Liver (tissue), 9 donors: ENCODE results near the gene PRR5L. TPM values are rescaled to one million over a fixed set of nuclear protein-coding genes. Genes with fewer than 3 reads are reported as not detected.

Experiments used
- DNase-seq: peaks from one replicate; pipeline ENCODE4 v3.0.0-alpha.2; 2017; ENCODE audit warnings: low spot score
- H3K27ac ChIP-seq, 2 donors: one replicate each; pipeline ENCODE4 v1.7.0; 2013; ENCODE audit warnings: inconsistent platforms in 2 of 2, low read length in 2 of 2, control low read depth in 1 of 2, low read depth in 1 of 2, mild to moderate bottlenecking in 1 of 2
- H3K27me3 ChIP-seq, 4 donors: one replicate each; pipeline versions ENCODE4 v1.6.1 to v1.7.0; 2013; ENCODE audit warnings: low read length in 3 of 4, inconsistent platforms in 1 of 4, mild to moderate bottlenecking in 1 of 4, moderate library complexity in 1 of 4; ENCODE audit not compliant: control insufficient read depth in 4 of 4, insufficient read depth in 4 of 4
- H3K36me3 ChIP-seq, 4 donors: one replicate each; pipeline versions ENCODE4 v1.6.1 to v1.7.0; 2013; ENCODE audit warnings: low read length in 3 of 4, mild to moderate bottlenecking in 3 of 4, low read depth in 1 of 4, moderate library complexity in 1 of 4; ENCODE audit not compliant: control insufficient read depth in 4 of 4, insufficient read depth in 3 of 4
- H3K4me1 ChIP-seq, 4 donors: one replicate each; pipeline versions ENCODE4 v1.6.1 to v1.7.0; 2013; ENCODE audit warnings: low read length in 3 of 4, mild to moderate bottlenecking in 3 of 4, moderate library complexity in 1 of 4; ENCODE audit not compliant: control insufficient read depth in 4 of 4, insufficient read depth in 4 of 4
- H3K4me3 ChIP-seq, 3 donors: one replicate each; pipeline versions ENCODE4 v1.6.1 to v1.7.0; 2013; ENCODE audit warnings: low read length in 3 of 3, control low read depth in 1 of 3, low read depth in 1 of 3, mild to moderate bottlenecking in 1 of 3
- H3K9ac ChIP-seq, 2 donors: one replicate each; pipeline ENCODE4 v1.7.0; 2013; ENCODE audit warnings: low read length in 2 of 2, mild to moderate bottlenecking in 2 of 2, moderate library complexity in 2 of 2, control low read depth in 1 of 2, low read depth in 1 of 2
- H3K9me3 ChIP-seq, 4 donors: one replicate each; pipeline versions ENCODE4 v1.6.1 to v1.7.0; 2013; ENCODE audit warnings: low read length in 3 of 4; ENCODE audit not compliant: control insufficient read depth in 4 of 4
- EGR1 ChIP-seq, 2 donors: IDR thresholded peaks; 2 replicates each; pipeline ENCODE4 v1.6.1; 2016 to 2018; ENCODE audit warnings: antibody characterized with exemption in 2 of 2, low read depth in 2 of 2
- FOXA1 ChIP-seq: IDR thresholded peaks from 2 replicates; pipeline ENCODE4 v1.6.1; 2016; ENCODE audit warnings: antibody characterized with exemption
- FOXA2 ChIP-seq: IDR thresholded peaks from 2 replicates; pipeline ENCODE4 v1.6.1; 2016; ENCODE audit warnings: antibody characterized with exemption
- GABPA ChIP-seq, 2 donors: IDR thresholded peaks in 1 of 2; conservative IDR thresholded peaks in 1 of 2; 2 replicates each; pipeline ENCODE4 v1.6.1; 2016; ENCODE audit warnings: antibody characterized with exemption in 2 of 2, mild to moderate bottlenecking in 1 of 2, moderate library complexity in 1 of 2
- HNF4A ChIP-seq, 2 donors: conservative IDR thresholded peaks; 2 replicates each; pipeline ENCODE4 v1.6.1; 2016; ENCODE audit warnings: antibody characterized with exemption in 2 of 2, mild to moderate bottlenecking in 2 of 2
- HNF4G ChIP-seq: IDR thresholded peaks from 2 replicates; pipeline ENCODE4 v1.6.1; 2016; ENCODE audit warnings: antibody characterized with exemption
- JUND ChIP-seq, 2 donors: IDR thresholded peaks; 2 replicates each; pipeline ENCODE4 v1.6.1; 2016; ENCODE audit warnings: antibody characterized with exemption in 2 of 2
- NR2F2 ChIP-seq: IDR thresholded peaks from 2 replicates; pipeline ENCODE4 v1.6.1; 2016; ENCODE audit warnings: antibody characterized with exemption
- RAD21 ChIP-seq, 2 donors: IDR thresholded peaks; 2 replicates each; pipeline ENCODE4 v1.6.1; 2016; ENCODE audit warnings: antibody characterized with exemption in 2 of 2, mild to moderate bottlenecking in 2 of 2
- RXRA ChIP-seq, 2 donors: IDR thresholded peaks; 2 replicates each; pipeline ENCODE4 v1.6.1; 2017 to 2018; ENCODE audit warnings: antibody characterized with exemption in 2 of 2, mild to moderate bottlenecking in 1 of 2
- SP1 ChIP-seq: IDR thresholded peaks from 2 replicates; pipeline ENCODE4 v1.6.1; 2018; ENCODE audit warnings: antibody characterized with exemption, mild to moderate bottlenecking
- TAF1 ChIP-seq: conservative IDR thresholded peaks from 2 replicates; pipeline ENCODE4 v1.6.1; 2016; ENCODE audit warnings: antibody characterized with exemption, mild to moderate bottlenecking
- YY1 ChIP-seq: IDR thresholded peaks from 2 replicates; pipeline ENCODE4 v1.6.1; 2016; ENCODE audit warnings: antibody characterized with exemption, mild to moderate bottlenecking
- WGBS: extraction: QIAGEN DNeasy Blood & Tissue Kit; methylation state at CpG from one replicate; pipeline ENCODE4 v1.1.7; 2013; 5-methylcytosine and 5-hydroxymethylcytosine counted together
- polyA plus RNA-seq, 2 donors: library from polyadenylated mRNA; stranded (reverse) in 1 of 2; unstranded in 1 of 2; fragments of 200-250 nt in 1 of 2; fragments of >200 nt in 1 of 2; fragmentation: Nextera tagmentation in 1 of 2; extraction: Ambion mirVana in 1 of 2; gene quantifications; one replicate each; pipeline versions ENCODE4 v1.2.1 to v1.2.3, GENCODE V29; 2013 to 2015
- total RNA-seq, 2 donors: library from RNA; depleted of rRNA; stranded (reverse); fragments of >200 nt; gene quantifications; one replicate each; pipeline ENCODE4 v1.2.3, GENCODE V29; 2014
- TF ChIP-seq, protein P1 (sequence below): IDR thresholded peaks from 2 replicates; pipeline ENCODE4 v1.6.1; 2016; ENCODE audit warnings: antibody characterized with exemption, mild to moderate bottlenecking
- TF ChIP-seq, protein P2 (sequence below): IDR thresholded peaks from 2 replicates; pipeline ENCODE4 v1.6.1; 2016; ENCODE audit warnings: antibody characterized with exemption
- TF ChIP-seq, protein P3 (sequence below): IDR thresholded peaks from 2 replicates; pipeline ENCODE4 v1.6.1; 2016; ENCODE audit warnings: antibody characterized with exemption
- TF ChIP-seq, protein P4 (sequence below): IDR thresholded peaks from 2 replicates; pipeline ENCODE4 v1.6.1; 2016; ENCODE audit warnings: antibody characterized with exemption
- TF ChIP-seq, protein P5 (sequence below): fragments of 150-350 bp; IDR thresholded peaks from 2 replicates; pipeline ENCODE4 v1.5.1; 2017; ENCODE audit warnings: improper control_type of control experiment, low read depth, low read length; ENCODE audit not compliant: missing input control
- donor health status: healthy.
- donor health status: healthy.
- donor health status: healthy.
- donor health status: healthy.
- donor health status: healthy.

Gene PRR5L
- total and polyA plus RNA-seq, 4 donors, result 1.2 to 8.5 (median 4.5) TPM

DNA sequence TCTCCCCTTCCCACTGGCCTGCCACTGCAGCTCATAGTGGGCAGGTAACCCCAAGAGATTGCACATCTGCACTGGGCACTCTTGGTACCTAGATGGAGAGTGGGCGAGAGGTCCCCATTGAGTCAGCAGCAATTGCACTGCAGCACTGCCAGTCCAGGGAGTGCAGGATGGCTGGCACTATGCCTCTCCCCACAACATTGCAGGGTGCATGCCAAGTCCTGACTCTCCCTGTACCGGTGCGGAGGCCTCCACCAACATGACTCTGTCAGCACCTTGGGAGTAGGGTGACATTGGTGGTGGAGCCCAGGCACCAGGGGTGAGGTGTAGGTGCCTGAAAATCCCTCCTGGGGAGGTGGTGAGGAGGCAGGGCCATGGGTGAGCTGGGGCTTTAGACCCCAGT is 131.8 kb downstream of the PRR5L start:
- Histone ChIP-seq H3K9me3 (no peaks in the 10 kb centered on the region), H3K4me3 (no peak overlapping the region), H3K36me3 (no peaks in the 10 kb centered on the region), H3K9ac (no peak overlapping the region), H3K27me3 (no peaks in the 10 kb centered on the region), H3K27ac (no peak overlapping the region), H3K4me1 (no peaks in the 10 kb centered on the region)
- TF ChIP-seq FOXA2 (no peak), YY1 (no peak), TAF1 (no peak), RXRA (IDR thresholded peaks at IDR 0.05) (no peak), JUND (IDR thresholded peaks at IDR 0.05) (no peak), SP1 (no peak), FOXA1 (no peak), NR2F2 (no peak), EGR1 (IDR thresholded peaks at IDR 0.05; ENCODE audit: low read depth in 2 of 2) (no peak), HNF4A (conservative IDR thresholded peaks at IDR 0.05) (no peak)
- TF ChIP-seq, protein P1, sequence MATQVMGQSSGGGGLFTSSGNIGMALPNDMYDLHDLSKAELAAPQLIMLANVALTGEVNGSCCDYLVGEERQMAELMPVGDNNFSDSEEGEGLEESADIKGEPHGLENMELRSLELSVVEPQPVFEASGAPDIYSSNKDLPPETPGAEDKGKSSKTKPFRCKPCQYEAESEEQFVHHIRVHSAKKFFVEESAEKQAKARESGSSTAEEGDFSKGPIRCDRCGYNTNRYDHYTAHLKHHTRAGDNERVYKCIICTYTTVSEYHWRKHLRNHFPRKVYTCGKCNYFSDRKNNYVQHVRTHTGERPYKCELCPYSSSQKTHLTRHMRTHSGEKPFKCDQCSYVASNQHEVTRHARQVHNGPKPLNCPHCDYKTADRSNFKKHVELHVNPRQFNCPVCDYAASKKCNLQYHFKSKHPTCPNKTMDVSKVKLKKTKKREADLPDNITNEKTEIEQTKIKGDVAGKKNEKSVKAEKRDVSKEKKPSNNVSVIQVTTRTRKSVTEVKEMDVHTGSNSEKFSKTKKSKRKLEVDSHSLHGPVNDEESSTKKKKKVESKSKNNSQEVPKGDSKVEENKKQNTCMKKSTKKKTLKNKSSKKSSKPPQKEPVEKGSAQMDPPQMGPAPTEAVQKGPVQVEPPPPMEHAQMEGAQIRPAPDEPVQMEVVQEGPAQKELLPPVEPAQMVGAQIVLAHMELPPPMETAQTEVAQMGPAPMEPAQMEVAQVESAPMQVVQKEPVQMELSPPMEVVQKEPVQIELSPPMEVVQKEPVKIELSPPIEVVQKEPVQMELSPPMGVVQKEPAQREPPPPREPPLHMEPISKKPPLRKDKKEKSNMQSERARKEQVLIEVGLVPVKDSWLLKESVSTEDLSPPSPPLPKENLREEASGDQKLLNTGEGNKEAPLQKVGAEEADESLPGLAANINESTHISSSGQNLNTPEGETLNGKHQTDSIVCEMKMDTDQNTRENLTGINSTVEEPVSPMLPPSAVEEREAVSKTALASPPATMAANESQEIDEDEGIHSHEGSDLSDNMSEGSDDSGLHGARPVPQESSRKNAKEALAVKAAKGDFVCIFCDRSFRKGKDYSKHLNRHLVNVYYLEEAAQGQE, result no peak
- TF ChIP-seq, protein P2, sequence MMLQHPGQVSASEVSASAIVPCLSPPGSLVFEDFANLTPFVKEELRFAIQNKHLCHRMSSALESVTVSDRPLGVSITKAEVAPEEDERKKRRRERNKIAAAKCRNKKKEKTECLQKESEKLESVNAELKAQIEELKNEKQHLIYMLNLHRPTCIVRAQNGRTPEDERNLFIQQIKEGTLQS, result no peak
- TF ChIP-seq, protein P3, sequence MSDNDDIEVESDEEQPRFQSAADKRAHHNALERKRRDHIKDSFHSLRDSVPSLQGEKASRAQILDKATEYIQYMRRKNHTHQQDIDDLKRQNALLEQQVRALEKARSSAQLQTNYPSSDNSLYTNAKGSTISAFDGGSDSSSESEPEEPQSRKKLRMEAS, result no peak
- TF ChIP-seq, protein P4, sequence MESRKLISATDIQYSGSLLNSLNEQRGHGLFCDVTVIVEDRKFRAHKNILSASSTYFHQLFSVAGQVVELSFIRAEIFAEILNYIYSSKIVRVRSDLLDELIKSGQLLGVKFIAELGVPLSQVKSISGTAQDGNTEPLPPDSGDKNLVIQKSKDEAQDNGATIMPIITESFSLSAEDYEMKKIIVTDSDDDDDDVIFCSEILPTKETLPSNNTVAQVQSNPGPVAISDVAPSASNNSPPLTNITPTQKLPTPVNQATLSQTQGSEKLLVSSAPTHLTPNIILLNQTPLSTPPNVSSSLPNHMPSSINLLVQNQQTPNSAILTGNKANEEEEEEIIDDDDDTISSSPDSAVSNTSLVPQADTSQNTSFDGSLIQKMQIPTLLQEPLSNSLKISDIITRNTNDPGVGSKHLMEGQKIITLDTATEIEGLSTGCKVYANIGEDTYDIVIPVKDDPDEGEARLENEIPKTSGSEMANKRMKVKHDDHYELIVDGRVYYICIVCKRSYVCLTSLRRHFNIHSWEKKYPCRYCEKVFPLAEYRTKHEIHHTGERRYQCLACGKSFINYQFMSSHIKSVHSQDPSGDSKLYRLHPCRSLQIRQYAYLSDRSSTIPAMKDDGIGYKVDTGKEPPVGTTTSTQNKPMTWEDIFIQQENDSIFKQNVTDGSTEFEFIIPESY, result no peak
- TF ChIP-seq, protein P5, sequence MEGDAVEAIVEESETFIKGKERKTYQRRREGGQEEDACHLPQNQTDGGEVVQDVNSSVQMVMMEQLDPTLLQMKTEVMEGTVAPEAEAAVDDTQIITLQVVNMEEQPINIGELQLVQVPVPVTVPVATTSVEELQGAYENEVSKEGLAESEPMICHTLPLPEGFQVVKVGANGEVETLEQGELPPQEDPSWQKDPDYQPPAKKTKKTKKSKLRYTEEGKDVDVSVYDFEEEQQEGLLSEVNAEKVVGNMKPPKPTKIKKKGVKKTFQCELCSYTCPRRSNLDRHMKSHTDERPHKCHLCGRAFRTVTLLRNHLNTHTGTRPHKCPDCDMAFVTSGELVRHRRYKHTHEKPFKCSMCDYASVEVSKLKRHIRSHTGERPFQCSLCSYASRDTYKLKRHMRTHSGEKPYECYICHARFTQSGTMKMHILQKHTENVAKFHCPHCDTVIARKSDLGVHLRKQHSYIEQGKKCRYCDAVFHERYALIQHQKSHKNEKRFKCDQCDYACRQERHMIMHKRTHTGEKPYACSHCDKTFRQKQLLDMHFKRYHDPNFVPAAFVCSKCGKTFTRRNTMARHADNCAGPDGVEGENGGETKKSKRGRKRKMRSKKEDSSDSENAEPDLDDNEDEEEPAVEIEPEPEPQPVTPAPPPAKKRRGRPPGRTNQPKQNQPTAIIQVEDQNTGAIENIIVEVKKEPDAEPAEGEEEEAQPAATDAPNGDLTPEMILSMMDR, result no peak
- 100% methylated on average over 3 of the region's 3 CpGs for WGBS
- DNase-seq, result no peak

DNA sequence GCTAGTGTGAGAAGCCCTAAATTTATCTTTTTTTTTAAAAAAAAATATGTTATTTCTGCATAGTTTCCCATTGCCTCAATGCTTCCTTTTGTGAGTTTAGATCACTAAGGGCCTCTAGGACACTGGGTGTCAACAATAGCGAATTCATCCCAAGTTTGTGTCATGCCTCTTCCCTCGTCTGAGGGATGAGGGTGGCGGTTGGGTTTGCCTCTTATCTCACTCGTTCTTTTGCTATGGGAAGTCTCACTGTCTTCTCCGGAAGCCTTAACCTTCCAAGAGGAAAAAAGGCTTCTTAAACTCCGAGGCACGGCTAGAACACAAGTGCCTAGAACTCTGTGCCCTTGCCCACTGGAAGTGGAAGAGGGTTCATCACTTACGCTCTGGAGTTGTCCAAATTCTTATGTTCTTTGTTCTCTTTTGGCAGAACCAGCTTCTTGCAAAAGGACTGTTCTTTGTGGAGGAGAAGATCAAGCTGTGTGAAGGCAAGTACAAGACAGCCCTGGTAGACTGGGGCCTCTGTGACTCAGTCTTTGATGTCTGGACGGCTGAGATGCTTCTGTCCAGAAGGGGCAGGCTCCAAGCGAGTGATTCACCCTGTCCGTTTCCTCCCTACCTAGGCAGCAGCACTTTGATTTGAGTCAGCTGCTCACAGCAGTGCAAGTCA is 135.5 kb downstream of the PRR5L start:
- no peak overlapping the region for H3K9ac ChIP-seq
- DNase-seq, result no peak
- H3K27me3 ChIP-seq, result no peaks in the 10 kb centered on the region
- H3K4me1 ChIP-seq, result no peaks in the 10 kb centered on the region
- H3K27ac ChIP-seq, result no peak overlapping the region
- no peaks in the 10 kb centered on the region for H3K36me3 ChIP-seq
- WGBS, result 78% methylated on average over 11 of the region's 11 CpGs
- no peak overlapping the region for H3K4me3 ChIP-seq
- H3K9me3 ChIP-seq, result no peaks in the 10 kb centered on the region
- TF ChIP-seq FOXA2 (no peak), GABPA (IDR thresholded peaks at IDR 0.05 in 1 of 2, conservative IDR thresholded peaks at IDR 0.05 in 1 of 2) (no peak), RAD21 (IDR thresholded peaks at IDR 0.05) (no peak), YY1 (no peak), HNF4A (conservative IDR thresholded peaks at IDR 0.05) (no peak), HNF4G (no peak)
- TF ChIP-seq, protein P5, result no peak
- TF ChIP-seq, protein P1, result no peak
